ENCODE data around the gene CYP4F3. TPM values are rescaled to one million over a fixed set of nuclear protein-coding genes. Genes with fewer than 3 reads are reported as not detected.

Gene CYP4F3
- polyA plus RNA-seq, 6 donors from 2014 or later = not detected

GRCh38 chr19:15616627-15617270 lies 23.9 kb upstream of the CYP4F3 start:
- H3K9me3 Mint-ChIP-seq = peaks cover 0 to 1% (median 0%) of the 10 kb centered on the region in 7 donors

GRCh38 chr19:15618321-15618720 lies 22.4 kb upstream of the CYP4F3 start:
- H3K27me3 Mint-ChIP-seq = peaks cover 28 to 74% (median 62%) of the 10 kb centered on the region in 3 donors
- ATAC-seq (ENCODE audit: low read depth in 2 of 2) = no peak
- DNase-seq = no peak

More at GRCh38 chr19:15616627-15617270, 23.9 kb upstream of the CYP4F3 start:
- Mint-ChIP-seq H3K4me1 (peaks cover 0 to 5% (median 0%) of the 10 kb centered on the region in 3 donors), H3K36me3 (peaks cover 0 to 7% of the 10 kb centered on the region in 2 donors), H3K27ac (no peak overlapping the region), H3K4me3 (no peak overlapping the region), H3K27me3 (peaks cover 23 to 67% (median 48%) of the 10 kb centered on the region in 3 donors)
- no peak for DNase-seq
- no peak for ATAC-seq (ENCODE audit: low read depth in 2 of 2)

GRCh38 chr19:15621801-15622200 lies 18.9 kb upstream of the CYP4F3 start:
- DNase-seq = no peak
- Mint-ChIP-seq H3K4me3 (no peak overlapping the region), H3K36me3 (no peaks in the 10 kb centered on the region), H3K27ac (no peak overlapping the region), H3K9me3 (peaks cover 0 to 1% (median 0%) of the 10 kb centered on the region in 7 donors), H3K27me3 (peaks cover 28 to 57% (median 52%) of the 10 kb centered on the region in 3 donors), H3K4me1 (no peaks in the 10 kb centered on the region)
- no peak for ATAC-seq (ENCODE audit: low read depth in 2 of 2)

More at GRCh38 chr19:15618321-15618720, 22.4 kb upstream of the CYP4F3 start:
- Mint-ChIP-seq H3K36me3 (peaks cover 0 to 7% of the 10 kb centered on the region in 2 donors), H3K4me3 (no peak overlapping the region), H3K4me1 (peaks cover 0 to 5% (median 0%) of the 10 kb centered on the region in 3 donors), H3K9me3 (peaks cover 0 to 1% (median 0%) of the 10 kb centered on the region in 7 donors), H3K27ac (no peak overlapping the region)

- no peaks in the 10 kb centered on the region for H3K4me1 Mint-ChIP-seq
- H3K9me3 Mint-ChIP-seq = peaks cover 0 to 1% (median 0%) of the 10 kb centered on the region in 7 donors
- H3K27me3 Mint-ChIP-seq = peaks cover 25 to 53% (median 44%) of the 10 kb centered on the region in 3 donors
- DNase-seq (no peak), ATAC-seq (ENCODE audit: low read depth in 2 of 2) (no peak)
- H3K36me3 Mint-ChIP-seq = no peaks in the 10 kb centered on the region
- no peak overlapping the region for H3K4me3 Mint-ChIP-seq
- H3K27ac Mint-ChIP-seq = no peak overlapping the region
Observed at GRCh38 chr19:15622991-15623390, 17.7 kb upstream of the CYP4F3 start.

GRCh38 chr19:15623711-15624318 lies 16.9 kb upstream of the CYP4F3 start:
- Mint-ChIP-seq H3K4me3 (no peak overlapping the region), H3K27me3 (peaks cover 25 to 53% (median 37%) of the 10 kb centered on the region in 3 donors), H3K9me3 (peaks cover 0 to 1% (median 0%) of the 10 kb centered on the region in 7 donors), H3K36me3 (no peaks in the 10 kb centered on the region), H3K27ac (no peak overlapping the region), H3K4me1 (no peaks in the 10 kb centered on the region)
- DNase-seq (no peak), ATAC-seq (ENCODE audit: low read depth in 2 of 2) (no peak)

- peaks cover 13 to 41% (median 19%) of the 10 kb centered on the region in 3 donors for H3K27me3 Mint-ChIP-seq
- ATAC-seq (ENCODE audit: low read depth in 2 of 2) (no peak), DNase-seq (no peak)
- peaks cover 7 to 8% (median 8%) of the 10 kb centered on the region in 3 donors for H3K4me1 Mint-ChIP-seq
- no peaks in the 10 kb centered on the region for H3K36me3 Mint-ChIP-seq
- H3K27ac Mint-ChIP-seq = no peak overlapping the region
- H3K9me3 Mint-ChIP-seq = peaks cover 0 to 7% (median 0%) of the 10 kb centered on the region in 7 donors
- peak overlapping the region in 1 of 8 donors; percentile 65 for H3K4me3 Mint-ChIP-seq
Observed at GRCh38 chr19:15628236-15629002, 12.3 kb upstream of the CYP4F3 start.

- Mint-ChIP-seq H3K36me3 (no peaks in the 10 kb centered on the region), H3K4me3 (peak overlapping the region in 1 of 8 donors; percentile 55), H3K9me3 (peaks cover 0 to 7% (median 0%) of the 10 kb centered on the region in 7 donors), H3K27me3 (peaks cover 8 to 35% (median 15%) of the 10 kb centered on the region in 3 donors), H3K27ac (no peak overlapping the region), H3K4me1 (peaks cover 7 to 8% (median 8%) of the 10 kb centered on the region in 3 donors)
- peak; percentile 94 to 97 for ATAC-seq (ENCODE audit: low read depth in 2 of 2)
- peak; percentile 77 for DNase-seq
Observed at GRCh38 chr19:15629003-15629880, 11.5 kb upstream of the CYP4F3 start.

GRCh38 chr19:15631817-15632216 lies 8.9 kb upstream of the CYP4F3 start:
- DNase-seq = no peak
- no peak overlapping the region for H3K4me3 Mint-ChIP-seq
- H3K36me3 Mint-ChIP-seq = no peaks in the 10 kb centered on the region
- no peak for ATAC-seq (ENCODE audit: low read depth in 2 of 2)
- no peak overlapping the region for H3K27ac Mint-ChIP-seq
- peaks cover 6 to 51% (median 25%) of the 10 kb centered on the region in 3 donors for H3K27me3 Mint-ChIP-seq
- H3K4me1 Mint-ChIP-seq = peaks cover 7 to 8% (median 8%) of the 10 kb centered on the region in 3 donors
- peaks cover 0 to 7% (median 0%) of the 10 kb centered on the region in 7 donors for H3K9me3 Mint-ChIP-seq

GRCh38 chr19:15633082-15633835 lies 7.4 kb upstream of the CYP4F3 start:
- Mint-ChIP-seq H3K9me3 (peaks cover 0 to 7% (median 0%) of the 10 kb centered on the region in 7 donors), H3K36me3 (no peaks in the 10 kb centered on the region), H3K27me3 (peaks cover 6 to 56% (median 33%) of the 10 kb centered on the region in 3 donors), H3K4me1 (peaks cover 7 to 8% (median 8%) of the 10 kb centered on the region in 3 donors), H3K27ac (peak overlapping the region in 1 of 6 donors; percentile 44), H3K4me3 (no peak overlapping the region)
- no peak for DNase-seq
- ATAC-seq (ENCODE audit: low read depth in 2 of 2) = peak; percentile 39 to 51

GRCh38 chr19:15634105-15634504 lies 6.6 kb upstream of the CYP4F3 start:
- no peak for DNase-seq
- no peak overlapping the region for H3K4me3 Mint-ChIP-seq
- peaks cover 7 to 8% (median 8%) of the 10 kb centered on the region in 3 donors for H3K4me1 Mint-ChIP-seq
- no peaks in the 10 kb centered on the region for H3K36me3 Mint-ChIP-seq
- H3K9me3 Mint-ChIP-seq = peaks cover 0 to 7% (median 0%) of the 10 kb centered on the region in 7 donors
- no peak for ATAC-seq (ENCODE audit: low read depth in 2 of 2)
- peaks cover 6 to 51% (median 33%) of the 10 kb centered on the region in 3 donors for H3K27me3 Mint-ChIP-seq
- no peak overlapping the region for H3K27ac Mint-ChIP-seq

- Mint-ChIP-seq H3K27me3 (peaks cover 13 to 50% (median 39%) of the 10 kb centered on the region in 3 donors), H3K27ac (no peak overlapping the region), H3K4me3 (no peak overlapping the region), H3K4me1 (peaks cover 7 to 8% (median 8%) of the 10 kb centered on the region in 3 donors), H3K36me3 (no peaks in the 10 kb centered on the region), H3K9me3 (peaks cover 0 to 7% (median 0%) of the 10 kb centered on the region in 7 donors)
- no peak for DNase-seq
- no peak for ATAC-seq (ENCODE audit: low read depth in 2 of 2)
Observed at GRCh38 chr19:15635016-15635805, 5.5 kb upstream of the CYP4F3 start.

All from naive B cell (primary cell).